Measurements from ENCODE around the gene SCGB3A2.

SCGB3A2 gene

DNA sequence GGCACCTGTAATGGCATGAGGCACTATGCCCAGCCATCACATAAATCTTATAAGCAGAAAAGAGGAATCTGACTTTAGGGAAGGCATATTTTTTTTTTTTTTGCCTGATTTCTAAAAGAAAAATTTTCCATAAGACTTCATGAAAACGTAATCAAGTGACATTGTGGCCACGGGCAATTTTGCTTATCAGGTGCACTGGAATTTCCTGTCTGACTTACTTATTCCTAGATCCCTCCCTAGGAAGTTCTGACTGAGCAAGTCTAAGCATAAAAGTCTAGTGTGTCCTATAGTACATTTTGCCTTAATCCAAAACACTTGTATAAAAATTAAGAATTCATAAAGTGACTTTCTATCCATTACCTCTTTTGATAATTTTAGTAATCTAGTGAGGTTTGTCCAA, 15.3 kb downstream of the SCGB3A2 start:
- TF ChIP-seq, protein P1, sequence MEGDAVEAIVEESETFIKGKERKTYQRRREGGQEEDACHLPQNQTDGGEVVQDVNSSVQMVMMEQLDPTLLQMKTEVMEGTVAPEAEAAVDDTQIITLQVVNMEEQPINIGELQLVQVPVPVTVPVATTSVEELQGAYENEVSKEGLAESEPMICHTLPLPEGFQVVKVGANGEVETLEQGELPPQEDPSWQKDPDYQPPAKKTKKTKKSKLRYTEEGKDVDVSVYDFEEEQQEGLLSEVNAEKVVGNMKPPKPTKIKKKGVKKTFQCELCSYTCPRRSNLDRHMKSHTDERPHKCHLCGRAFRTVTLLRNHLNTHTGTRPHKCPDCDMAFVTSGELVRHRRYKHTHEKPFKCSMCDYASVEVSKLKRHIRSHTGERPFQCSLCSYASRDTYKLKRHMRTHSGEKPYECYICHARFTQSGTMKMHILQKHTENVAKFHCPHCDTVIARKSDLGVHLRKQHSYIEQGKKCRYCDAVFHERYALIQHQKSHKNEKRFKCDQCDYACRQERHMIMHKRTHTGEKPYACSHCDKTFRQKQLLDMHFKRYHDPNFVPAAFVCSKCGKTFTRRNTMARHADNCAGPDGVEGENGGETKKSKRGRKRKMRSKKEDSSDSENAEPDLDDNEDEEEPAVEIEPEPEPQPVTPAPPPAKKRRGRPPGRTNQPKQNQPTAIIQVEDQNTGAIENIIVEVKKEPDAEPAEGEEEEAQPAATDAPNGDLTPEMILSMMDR (IDR thresholded peaks at IDR 0.05; ENCODE audit: insufficient read depth, low read length, missing control alignments) = no peak
- CTCF ChIA-PET = no interaction called here
- POLR2A ChIA-PET = no interaction called here

GRCh38 chr5:147895864-147896263, 17.4 kb downstream of the SCGB3A2 start:
- DNase-seq (ENCODE audit: low read depth, low spot score) = no peak
- H3K4me3 ChIP-seq (ENCODE audit: low read depth, low read length) = no peak overlapping the region
- TF ChIP-seq, protein P1 (IDR thresholded peaks at IDR 0.05; ENCODE audit: insufficient read depth, low read length, missing control alignments) = no peak
- ChIA-PET CTCF (no interaction called here), POLR2A (no interaction called here)

More for the DNA sequence above, 15.3 kb downstream of the SCGB3A2 start:
- no peak overlapping the region for H3K4me3 ChIP-seq (ENCODE audit: low read depth, low read length)
- DNase-seq (ENCODE audit: low read depth, low spot score) = no peak

- ChIA-PET CTCF (no interaction called here), POLR2A (no interaction called here)
- H3K4me3 ChIP-seq (ENCODE audit: low read depth, low read length) = no peak overlapping the region
- TF ChIP-seq, protein P1 (IDR thresholded peaks at IDR 0.05; ENCODE audit: insufficient read depth, low read length, missing control alignments) = no peak
- no peak for DNase-seq (ENCODE audit: low read depth, low spot score)
These were observed 20.4 kb downstream of the SCGB3A2 start for GRCh38 chr5:147898875-147899401.

DNA sequence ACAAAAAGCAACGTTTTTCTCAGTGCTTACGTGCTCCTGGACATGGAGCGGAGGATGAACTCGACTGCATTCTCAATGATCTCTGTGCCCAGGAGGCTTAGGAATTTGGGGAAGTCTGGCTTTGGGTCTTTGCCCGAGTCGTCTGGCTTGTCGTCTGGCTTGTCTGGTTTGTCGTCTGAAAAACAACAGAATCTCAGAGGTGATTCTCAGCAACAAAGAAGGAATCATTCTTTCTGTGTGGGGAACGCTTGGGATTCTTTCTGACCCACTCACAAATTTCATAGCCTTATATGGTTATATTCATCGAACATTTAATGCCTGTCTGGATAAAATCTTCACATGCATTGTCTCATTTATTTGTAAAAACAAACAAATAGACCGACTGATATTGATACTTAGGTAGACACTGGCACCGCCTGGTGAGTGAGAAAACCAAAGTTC, 23.1 kb downstream of the SCGB3A2 start:
- no peak for DNase-seq (ENCODE audit: low read depth, low spot score)
- POLR2A ChIA-PET = no interaction called here
- TF ChIP-seq, protein P1 (IDR thresholded peaks at IDR 0.05; ENCODE audit: insufficient read depth, low read length, missing control alignments) = no peak
- CTCF ChIA-PET = no interaction called here
- H3K4me3 ChIP-seq (ENCODE audit: low read depth, low read length) = no peak overlapping the region

DNA sequence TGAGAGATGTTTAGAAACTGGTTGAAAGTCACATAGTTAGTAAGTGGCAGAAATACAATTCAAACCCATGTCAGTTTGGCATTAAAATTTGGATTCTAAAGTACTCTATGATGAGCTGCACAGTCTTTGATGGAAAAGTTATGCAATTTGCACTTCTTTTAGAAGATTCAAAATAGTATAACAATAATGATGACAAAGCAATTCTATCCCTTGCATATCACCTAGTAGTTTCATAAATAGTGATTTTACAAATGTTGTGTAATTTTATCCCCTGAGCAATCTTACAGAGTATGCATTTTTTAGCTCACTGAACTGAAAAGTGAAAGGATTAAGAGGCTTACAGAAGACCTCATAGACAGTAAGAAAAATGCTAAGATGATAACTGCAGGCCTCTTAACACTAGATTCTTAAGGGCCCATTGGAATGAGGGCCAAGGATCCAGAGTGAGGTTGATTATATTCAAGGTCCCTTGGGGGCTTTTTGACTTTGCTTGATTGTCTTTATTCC, 24.2 kb downstream of the SCGB3A2 start:
- POLR2A ChIA-PET = no interaction called here
- H3K4me3 ChIP-seq (ENCODE audit: low read depth, low read length) = no peak overlapping the region
- CTCF ChIA-PET = no interaction called here
- DNase-seq (ENCODE audit: low read depth, low spot score) = no peak
- TF ChIP-seq, protein P1 (IDR thresholded peaks at IDR 0.05; ENCODE audit: insufficient read depth, low read length, missing control alignments) = no peak

GRCh38 chr5:147904110-147904509, 25.6 kb downstream of the SCGB3A2 start:
- no peak for DNase-seq (ENCODE audit: low read depth, low spot score)
- no peak overlapping the region for H3K4me3 ChIP-seq (ENCODE audit: low read depth, low read length)
- TF ChIP-seq, protein P1 (IDR thresholded peaks at IDR 0.05; ENCODE audit: insufficient read depth, low read length, missing control alignments) = no peak
- POLR2A ChIA-PET = no interaction called here
- CTCF ChIA-PET = no interaction called here
